Measurements from ENCODE around the gene GLT6D1.

GRCh38 chr9:135618866-135619598 lies 20.3 kb downstream of the GLT6D1 start:
- TF ChIP-seq, protein P1, sequence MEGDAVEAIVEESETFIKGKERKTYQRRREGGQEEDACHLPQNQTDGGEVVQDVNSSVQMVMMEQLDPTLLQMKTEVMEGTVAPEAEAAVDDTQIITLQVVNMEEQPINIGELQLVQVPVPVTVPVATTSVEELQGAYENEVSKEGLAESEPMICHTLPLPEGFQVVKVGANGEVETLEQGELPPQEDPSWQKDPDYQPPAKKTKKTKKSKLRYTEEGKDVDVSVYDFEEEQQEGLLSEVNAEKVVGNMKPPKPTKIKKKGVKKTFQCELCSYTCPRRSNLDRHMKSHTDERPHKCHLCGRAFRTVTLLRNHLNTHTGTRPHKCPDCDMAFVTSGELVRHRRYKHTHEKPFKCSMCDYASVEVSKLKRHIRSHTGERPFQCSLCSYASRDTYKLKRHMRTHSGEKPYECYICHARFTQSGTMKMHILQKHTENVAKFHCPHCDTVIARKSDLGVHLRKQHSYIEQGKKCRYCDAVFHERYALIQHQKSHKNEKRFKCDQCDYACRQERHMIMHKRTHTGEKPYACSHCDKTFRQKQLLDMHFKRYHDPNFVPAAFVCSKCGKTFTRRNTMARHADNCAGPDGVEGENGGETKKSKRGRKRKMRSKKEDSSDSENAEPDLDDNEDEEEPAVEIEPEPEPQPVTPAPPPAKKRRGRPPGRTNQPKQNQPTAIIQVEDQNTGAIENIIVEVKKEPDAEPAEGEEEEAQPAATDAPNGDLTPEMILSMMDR (IDR thresholded peaks at IDR 0.05), result no peak
- no peak for TF ChIP-seq REST (IDR thresholded peaks at IDR 0.05; ENCODE audit: insufficient read depth in 1 of 2, low read depth in 2 of 2, low read length in 1 of 2)
